Spleen (tissue), 7 donors: Measurements from ENCODE around the gene ADNP.

Source experiments
- POLR2A ChIP-seq, 3 donors: fragments of 450-650 bp; IDR thresholded peaks; one replicate each; pipeline ENCODE4 v1.5.1; 2017; ENCODE audit warnings: antibody characterized with exemption in 3 of 3, mild to moderate bottlenecking in 1 of 3
- TF ChIP-seq, protein P1 (sequence below), 11 experiments: fragments of 200-600 bp in 7 of 11; fragments of 450-650 bp in 4 of 11; sonication (generic) in 4 of 11; IDR thresholded peaks in 8 of 11; conservative IDR thresholded peaks in 3 of 11; 1 replicate in 7 of 11; 2 replicates in 4 of 11; pipeline versions ENCODE4 v1.4.0 to v1.8.0; 2016 to 2021; ENCODE audit warnings: antibody characterized with exemption in 11 of 11, inconsistent platforms in 4 of 11, mild to moderate bottlenecking in 1 of 11
- donor health status: DM: no; HTN: no; CAD: no; lungs with moderate emphysema.
- donor health status: DM: no; HTN: no; CAD: no.
- donor health status: DM: no; HTN: no; CAD: no.

GRCh38 chr20:50885068-50885467 is 46.2 kb downstream of the ADNP start:
- no peak for TF ChIP-seq POLR2A (IDR thresholded peaks at IDR 0.05)
- TF ChIP-seq, protein P1, sequence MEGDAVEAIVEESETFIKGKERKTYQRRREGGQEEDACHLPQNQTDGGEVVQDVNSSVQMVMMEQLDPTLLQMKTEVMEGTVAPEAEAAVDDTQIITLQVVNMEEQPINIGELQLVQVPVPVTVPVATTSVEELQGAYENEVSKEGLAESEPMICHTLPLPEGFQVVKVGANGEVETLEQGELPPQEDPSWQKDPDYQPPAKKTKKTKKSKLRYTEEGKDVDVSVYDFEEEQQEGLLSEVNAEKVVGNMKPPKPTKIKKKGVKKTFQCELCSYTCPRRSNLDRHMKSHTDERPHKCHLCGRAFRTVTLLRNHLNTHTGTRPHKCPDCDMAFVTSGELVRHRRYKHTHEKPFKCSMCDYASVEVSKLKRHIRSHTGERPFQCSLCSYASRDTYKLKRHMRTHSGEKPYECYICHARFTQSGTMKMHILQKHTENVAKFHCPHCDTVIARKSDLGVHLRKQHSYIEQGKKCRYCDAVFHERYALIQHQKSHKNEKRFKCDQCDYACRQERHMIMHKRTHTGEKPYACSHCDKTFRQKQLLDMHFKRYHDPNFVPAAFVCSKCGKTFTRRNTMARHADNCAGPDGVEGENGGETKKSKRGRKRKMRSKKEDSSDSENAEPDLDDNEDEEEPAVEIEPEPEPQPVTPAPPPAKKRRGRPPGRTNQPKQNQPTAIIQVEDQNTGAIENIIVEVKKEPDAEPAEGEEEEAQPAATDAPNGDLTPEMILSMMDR (IDR thresholded peaks at IDR 0.05 in 8 of 11, conservative IDR thresholded peaks at IDR 0.05 in 3 of 11), result no peak
